HL-60 (cell line): ENCODE measurements around the gene GALNT15.

Experiments used
- GABPA ChIP-seq: IDR thresholded peaks from 2 replicates; pipeline ENCODE4 v1.6.1; 2012; ENCODE audit warnings: low read depth
- POLR2AphosphoS5 ChIP-seq: IDR thresholded peaks from 2 replicates; pipeline ENCODE4 v1.6.1; 2012; ENCODE audit warnings: low read depth
- TF ChIP-seq, protein P1 (sequence below): IDR thresholded peaks from one replicate; pipeline ENCODE4 v1.5.1; 2011; ENCODE audit warnings: low read length, control low read depth, inconsistent platforms; ENCODE audit not compliant: insufficient read depth
- TF ChIP-seq, protein P2 (sequence below): IDR thresholded peaks from 2 replicates; pipeline ENCODE4 v1.6.1; 2012; ENCODE audit warnings: low read depth; ENCODE audit not compliant: insufficient replicate concordance

DNA sequence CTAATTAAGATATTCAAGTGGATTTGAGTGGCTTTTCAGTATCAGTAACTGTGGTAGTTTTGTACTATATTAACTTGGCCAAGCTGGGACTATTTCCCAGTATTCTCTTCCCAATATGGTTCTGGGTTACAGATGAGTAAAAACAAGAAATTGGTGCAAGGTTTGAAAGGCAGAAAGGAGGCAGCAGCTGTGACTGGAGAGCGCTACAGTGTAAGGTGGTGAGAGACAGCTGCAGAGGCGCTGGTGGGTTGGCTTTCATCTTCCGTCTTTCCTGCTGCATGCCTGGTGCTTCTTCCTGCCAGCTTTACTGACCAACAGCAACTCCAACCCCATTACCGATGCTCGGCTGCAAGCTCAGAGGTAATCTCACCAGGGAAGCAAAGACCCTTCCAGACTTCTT is 80.4 kb downstream of the GALNT15 start:
- TF ChIP-seq POLR2AphosphoS5 (no peak), GABPA (no peak)
- TF ChIP-seq, protein P1, sequence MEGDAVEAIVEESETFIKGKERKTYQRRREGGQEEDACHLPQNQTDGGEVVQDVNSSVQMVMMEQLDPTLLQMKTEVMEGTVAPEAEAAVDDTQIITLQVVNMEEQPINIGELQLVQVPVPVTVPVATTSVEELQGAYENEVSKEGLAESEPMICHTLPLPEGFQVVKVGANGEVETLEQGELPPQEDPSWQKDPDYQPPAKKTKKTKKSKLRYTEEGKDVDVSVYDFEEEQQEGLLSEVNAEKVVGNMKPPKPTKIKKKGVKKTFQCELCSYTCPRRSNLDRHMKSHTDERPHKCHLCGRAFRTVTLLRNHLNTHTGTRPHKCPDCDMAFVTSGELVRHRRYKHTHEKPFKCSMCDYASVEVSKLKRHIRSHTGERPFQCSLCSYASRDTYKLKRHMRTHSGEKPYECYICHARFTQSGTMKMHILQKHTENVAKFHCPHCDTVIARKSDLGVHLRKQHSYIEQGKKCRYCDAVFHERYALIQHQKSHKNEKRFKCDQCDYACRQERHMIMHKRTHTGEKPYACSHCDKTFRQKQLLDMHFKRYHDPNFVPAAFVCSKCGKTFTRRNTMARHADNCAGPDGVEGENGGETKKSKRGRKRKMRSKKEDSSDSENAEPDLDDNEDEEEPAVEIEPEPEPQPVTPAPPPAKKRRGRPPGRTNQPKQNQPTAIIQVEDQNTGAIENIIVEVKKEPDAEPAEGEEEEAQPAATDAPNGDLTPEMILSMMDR = no peak
- TF ChIP-seq, protein P2, sequence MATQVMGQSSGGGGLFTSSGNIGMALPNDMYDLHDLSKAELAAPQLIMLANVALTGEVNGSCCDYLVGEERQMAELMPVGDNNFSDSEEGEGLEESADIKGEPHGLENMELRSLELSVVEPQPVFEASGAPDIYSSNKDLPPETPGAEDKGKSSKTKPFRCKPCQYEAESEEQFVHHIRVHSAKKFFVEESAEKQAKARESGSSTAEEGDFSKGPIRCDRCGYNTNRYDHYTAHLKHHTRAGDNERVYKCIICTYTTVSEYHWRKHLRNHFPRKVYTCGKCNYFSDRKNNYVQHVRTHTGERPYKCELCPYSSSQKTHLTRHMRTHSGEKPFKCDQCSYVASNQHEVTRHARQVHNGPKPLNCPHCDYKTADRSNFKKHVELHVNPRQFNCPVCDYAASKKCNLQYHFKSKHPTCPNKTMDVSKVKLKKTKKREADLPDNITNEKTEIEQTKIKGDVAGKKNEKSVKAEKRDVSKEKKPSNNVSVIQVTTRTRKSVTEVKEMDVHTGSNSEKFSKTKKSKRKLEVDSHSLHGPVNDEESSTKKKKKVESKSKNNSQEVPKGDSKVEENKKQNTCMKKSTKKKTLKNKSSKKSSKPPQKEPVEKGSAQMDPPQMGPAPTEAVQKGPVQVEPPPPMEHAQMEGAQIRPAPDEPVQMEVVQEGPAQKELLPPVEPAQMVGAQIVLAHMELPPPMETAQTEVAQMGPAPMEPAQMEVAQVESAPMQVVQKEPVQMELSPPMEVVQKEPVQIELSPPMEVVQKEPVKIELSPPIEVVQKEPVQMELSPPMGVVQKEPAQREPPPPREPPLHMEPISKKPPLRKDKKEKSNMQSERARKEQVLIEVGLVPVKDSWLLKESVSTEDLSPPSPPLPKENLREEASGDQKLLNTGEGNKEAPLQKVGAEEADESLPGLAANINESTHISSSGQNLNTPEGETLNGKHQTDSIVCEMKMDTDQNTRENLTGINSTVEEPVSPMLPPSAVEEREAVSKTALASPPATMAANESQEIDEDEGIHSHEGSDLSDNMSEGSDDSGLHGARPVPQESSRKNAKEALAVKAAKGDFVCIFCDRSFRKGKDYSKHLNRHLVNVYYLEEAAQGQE = no peak
